Omental fat pad (tissue), 4 donors: ENCODE data around the gene PALM3. TPM values are rescaled to one million over a fixed set of nuclear protein-coding genes. Genes with fewer than 3 reads are reported as not detected.

ENCODE experiments used
- ATAC-seq: fragments of 150-250 bp; one replicate; pipeline ENCODE4 v1.9.1; 2016; ENCODE audit warnings: mild to moderate bottlenecking, moderate library complexity; ENCODE audit not compliant: low FRiP score
- DNase-seq: peaks from one replicate; pipeline ENCODE4 v3.0.0-alpha.2; 2019; ENCODE audit warnings: low spot score
- total RNA-seq, 4 donors: library from RNA; depleted of rRNA; stranded (reverse); fragments of >200 nt; gene quantifications; one replicate each; pipeline ENCODE4 v1.1.0, GENCODE V29; 2016
- TF ChIP-seq, protein P1 (sequence below), 3 donors: fragments of 450-650 bp; IDR thresholded peaks; one replicate each; pipeline ENCODE4 v1.5.1; 2016 to 2017; ENCODE audit warnings: antibody characterized with exemption in 3 of 3, mild to moderate bottlenecking in 3 of 3, moderate library complexity in 2 of 3

Gene PALM3
- total RNA-seq, 4 donors from 2014 or later, result not detected

DNA sequence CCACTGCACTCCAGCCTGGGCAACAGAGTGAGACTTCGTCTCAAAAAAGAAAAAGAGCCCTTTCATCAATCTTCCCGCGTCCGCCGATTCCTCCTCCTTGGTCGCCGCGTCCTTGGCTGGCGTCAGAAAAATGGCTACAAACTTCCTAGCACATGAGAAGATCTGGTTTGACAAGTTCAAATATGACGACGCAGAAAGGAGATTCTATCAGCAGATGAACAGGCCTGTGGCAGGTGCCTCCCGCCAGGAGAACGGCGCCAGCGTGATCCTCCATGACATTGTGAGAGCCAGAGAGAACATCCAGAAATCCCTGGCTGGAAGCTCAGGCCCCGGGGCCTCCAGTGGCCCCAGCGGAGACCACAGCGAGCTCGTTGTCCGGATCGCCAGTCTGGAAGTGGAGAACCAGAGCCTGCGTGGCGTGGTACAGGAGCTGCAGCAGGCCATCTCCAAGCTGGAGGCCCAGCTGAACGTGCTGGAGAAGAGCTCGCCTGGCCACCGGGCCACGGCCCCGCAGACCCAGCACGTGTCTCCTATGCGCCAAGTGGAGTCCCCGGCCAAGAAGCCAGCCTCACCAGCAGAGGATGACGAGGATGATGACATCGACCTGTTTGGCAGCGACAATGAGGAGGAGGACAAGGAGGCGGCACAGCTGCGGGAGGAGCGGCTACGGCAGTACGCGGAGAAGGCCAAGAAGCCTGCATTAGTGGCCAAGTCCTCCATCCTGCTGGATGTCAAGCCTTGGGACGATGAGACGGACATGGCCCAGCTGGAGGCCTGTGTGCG, 8.6 kb upstream of the PALM3 start:
- no peak for DNase-seq
- ATAC-seq, result no peak
- TF ChIP-seq, protein P1, sequence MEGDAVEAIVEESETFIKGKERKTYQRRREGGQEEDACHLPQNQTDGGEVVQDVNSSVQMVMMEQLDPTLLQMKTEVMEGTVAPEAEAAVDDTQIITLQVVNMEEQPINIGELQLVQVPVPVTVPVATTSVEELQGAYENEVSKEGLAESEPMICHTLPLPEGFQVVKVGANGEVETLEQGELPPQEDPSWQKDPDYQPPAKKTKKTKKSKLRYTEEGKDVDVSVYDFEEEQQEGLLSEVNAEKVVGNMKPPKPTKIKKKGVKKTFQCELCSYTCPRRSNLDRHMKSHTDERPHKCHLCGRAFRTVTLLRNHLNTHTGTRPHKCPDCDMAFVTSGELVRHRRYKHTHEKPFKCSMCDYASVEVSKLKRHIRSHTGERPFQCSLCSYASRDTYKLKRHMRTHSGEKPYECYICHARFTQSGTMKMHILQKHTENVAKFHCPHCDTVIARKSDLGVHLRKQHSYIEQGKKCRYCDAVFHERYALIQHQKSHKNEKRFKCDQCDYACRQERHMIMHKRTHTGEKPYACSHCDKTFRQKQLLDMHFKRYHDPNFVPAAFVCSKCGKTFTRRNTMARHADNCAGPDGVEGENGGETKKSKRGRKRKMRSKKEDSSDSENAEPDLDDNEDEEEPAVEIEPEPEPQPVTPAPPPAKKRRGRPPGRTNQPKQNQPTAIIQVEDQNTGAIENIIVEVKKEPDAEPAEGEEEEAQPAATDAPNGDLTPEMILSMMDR (IDR thresholded peaks at IDR 0.05), result no peak

- no peak for DNase-seq
- TF ChIP-seq, protein P1 (IDR thresholded peaks at IDR 0.05), result no peak
- no peak for ATAC-seq
These were observed 4.3 kb upstream of the PALM3 start for GRCh38 chr19:14066134-14066533.

- no peak for ATAC-seq
- TF ChIP-seq, protein P1 (IDR thresholded peaks at IDR 0.05), result no peak
These were observed 1.2 kb upstream of the PALM3 start for GRCh38 chr19:14063105-14063504.

DNA sequence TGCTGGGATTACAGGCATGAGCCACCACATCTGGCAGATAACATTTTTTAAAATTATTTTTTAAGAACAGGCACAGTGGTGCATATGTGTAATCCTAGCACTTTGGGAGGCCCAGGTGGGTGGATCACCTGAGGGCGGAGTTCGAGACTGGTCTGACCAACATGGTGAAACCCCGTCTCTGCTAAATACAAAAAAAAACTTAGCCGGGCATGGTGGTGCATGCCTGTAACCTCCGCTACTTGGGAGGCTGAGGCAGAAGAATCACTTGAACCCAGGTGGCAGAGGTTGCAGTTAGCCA, 631 bp upstream of the PALM3 start:
- no peak for ATAC-seq
- TF ChIP-seq, protein P1 (IDR thresholded peaks at IDR 0.05), result no peak
- no peak for DNase-seq

More at GRCh38 chr19:14063105-14063504, 1.2 kb upstream of the PALM3 start:
- DNase-seq, result no peak

- ATAC-seq (no peak), DNase-seq (no peak)
- TF ChIP-seq, protein P1 (IDR thresholded peaks at IDR 0.05), result no peak
These were observed 661 bp downstream of the PALM3 start for GRCh38 chr19:14061081-14061749.

- DNase-seq (no peak), ATAC-seq (no peak)
- TF ChIP-seq, protein P1 (IDR thresholded peaks at IDR 0.05), result no peak
These were observed 2.2 kb downstream of the PALM3 start for GRCh38 chr19:14059652-14060155.

- TF ChIP-seq, protein P1 (IDR thresholded peaks at IDR 0.05), result no peak
- ATAC-seq (no peak), DNase-seq (no peak)
These were observed 2.8 kb downstream of the PALM3 start for GRCh38 chr19:14059093-14059480.
